BJ (cell line): ENCODE data around the gene ZNF438. TPM values are rescaled to one million over a fixed set of nuclear protein-coding genes. Genes with fewer than 3 reads are reported as not detected.
"Not testable (repeated sequence)": the region's sequence is repeated elsewhere in the genome, so short reads cannot be mapped to it uniquely, and the experiment has no call there.

Experiments used
- CTCF ChIA-PET: fragments of 350-600 bp; formaldehyde crosslinking; extraction: SDS; loops from one replicate; lab custom pipeline; 2021; ENCODE audit warnings: antibody characterized with exemption, inconsistent platforms; lab: Yijun Ruan, JAX
- POLR2A ChIA-PET: fragments of 300-600 bp; sonication (Branson Sonifier 250); formaldehyde crosslinking; extraction: SDS; loops from one replicate; lab custom pipeline; 2021; ENCODE audit warnings: antibody characterized with exemption; lab: Charles Lee
- DNase-seq: peaks from one replicate; pipeline ENCODE4 v3.0.0-alpha.2; 2011; ENCODE audit warnings: low read depth
- H3K27me3 ChIP-seq: 2 replicates; pipeline ENCODE4 v1.6.0; 2011; ENCODE audit warnings: low read length; ENCODE audit not compliant: control insufficient read depth, insufficient read depth
- H3K36me3 ChIP-seq: 2 replicates; pipeline ENCODE4 v1.5.1; 2011; ENCODE audit warnings: low read length; ENCODE audit not compliant: control insufficient read depth, insufficient read depth
- H3K4me3 ChIP-seq: 2 replicates; pipeline ENCODE4 v1.5.1; 2011; ENCODE audit warnings: low read depth, mild to moderate bottlenecking, control low read depth, low read length
- CTCF ChIP-seq: IDR thresholded peaks from 2 replicates; pipeline ENCODE4 v1.5.1; 2011; ENCODE audit warnings: low read depth, mild to moderate bottlenecking, control low read depth, inconsistent platforms, low read length, moderate library complexity; ENCODE audit not compliant: insufficient read depth
- polyA plus RNA-seq: library from polyadenylated mRNA; depleted of rRNA; stranded (reverse); fragments of >200 nt; gene quantifications from 2 replicates; pipeline ENCODE4 v1.2.3, GENCODE V29; 2011

The ZNF438 gene
- polyA plus RNA-seq, 1 experiment, result 3.7 TPM

DNA sequence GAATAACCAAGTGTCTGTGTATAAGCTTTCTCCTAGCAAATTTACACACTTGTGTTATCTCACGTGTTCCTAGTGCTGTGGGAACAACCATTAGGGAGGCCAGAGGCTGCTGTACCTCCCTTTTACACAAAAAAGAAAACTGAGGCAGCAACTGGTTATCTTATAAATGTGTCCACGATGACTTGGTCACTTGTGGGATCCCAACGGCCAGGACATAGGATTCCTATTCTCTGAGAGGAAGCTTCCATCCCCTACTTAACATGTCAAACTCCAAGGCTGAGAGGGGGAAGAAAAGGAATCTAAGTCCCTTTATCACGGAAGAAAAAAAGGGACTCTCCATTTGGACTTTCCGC, 484 bp downstream of the ZNF438 start:
- Histone ChIP-seq H3K4me3 (peak overlapping the region; percentile 52), H3K36me3 (no peaks in the 10 kb centered on the region), H3K27me3 (no peaks in the 10 kb centered on the region)
- DNase-seq, result no peak
- POLR2A ChIA-PET, result interaction anchor here (0.5 to 0.8 kb wide), 6 partner anchors 21 to 657 kb away, joined by 3 to 10 read pairs (median 4); no protein-coding TSS in a partner anchor
- no peak for TF ChIP-seq CTCF
- CTCF ChIA-PET, result interaction anchor here (0.9 to 2.1 kb wide), 7 partner anchors 14 to 777 kb away, joined by 3 to 9 read pairs (median 4); no protein-coding TSS in a partner anchor

DNA sequence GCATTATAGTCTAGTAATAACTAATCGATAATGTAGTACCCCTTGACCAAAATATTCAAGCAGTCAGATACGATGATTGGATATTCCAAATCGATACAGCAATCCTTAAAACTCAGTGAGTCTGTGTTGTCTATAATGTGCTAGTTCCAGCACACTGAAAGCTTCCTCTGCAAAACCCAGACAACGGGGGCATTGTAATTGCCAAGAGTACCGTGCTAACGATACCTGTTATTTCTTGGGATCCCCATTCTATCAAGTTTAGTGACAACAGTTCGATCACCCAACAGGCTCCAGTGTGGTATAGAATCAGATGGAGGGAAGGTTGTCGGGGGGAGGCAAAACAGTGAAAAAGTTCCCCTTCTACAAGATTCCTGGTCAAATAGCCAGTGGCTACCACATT, 865 bp downstream of the ZNF438 start:
- ChIA-PET POLR2A (interaction anchor here (0.6 kb wide), 1 partner anchor 657 kb away, joined by 5 read pairs; no protein-coding TSS in a partner anchor), CTCF (interaction anchor here (0.6 to 1.9 kb wide), 5 partner anchors 134 to 249 kb away, joined by 3 to 8 read pairs (median 4); no protein-coding TSS in a partner anchor)
- DNase-seq, result no peak
- Histone ChIP-seq H3K27me3 (no peaks in the 10 kb centered on the region), H3K36me3 (no peaks in the 10 kb centered on the region), H3K4me3 (peak overlapping the region; percentile 52)
- TF ChIP-seq CTCF, result no peak

GRCh38 chr10:31030260-31030659, 1.4 kb downstream of the ZNF438 start:
- POLR2A ChIA-PET, result interaction anchor here (0.6 kb wide), 1 partner anchor 658 kb away, joined by 5 read pairs; no protein-coding TSS in a partner anchor
- CTCF ChIA-PET, result interaction anchor here (0.6 to 1.9 kb wide), 4 partner anchors 215 to 248 kb away, joined by 3 to 8 read pairs (median 4); no protein-coding TSS in a partner anchor
- no peak for TF ChIP-seq CTCF
- Histone ChIP-seq H3K27me3 (no peaks in the 10 kb centered on the region), H3K4me3 (no peak overlapping the region), H3K36me3 (no peaks in the 10 kb centered on the region)
- DNase-seq, result no peak

DNA sequence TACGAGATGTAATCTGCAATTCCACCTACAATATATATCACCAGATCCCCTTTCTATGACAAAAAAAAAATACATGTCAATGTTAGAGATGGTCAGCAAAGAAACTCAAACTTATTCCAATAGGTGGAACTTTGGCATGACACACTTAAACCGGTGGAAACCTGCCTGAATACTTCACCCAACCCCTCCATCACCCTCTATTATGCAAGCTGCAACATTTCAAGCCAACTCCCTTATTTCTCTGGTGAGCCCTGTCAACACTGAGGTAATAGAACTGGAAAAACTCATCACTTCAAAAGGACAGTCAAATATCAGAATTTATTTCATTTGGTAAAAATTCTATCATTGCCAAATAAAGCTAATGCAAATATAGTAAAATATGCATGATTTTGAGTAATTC, 3.6 kb downstream of the ZNF438 start:
- no peak overlapping the region for H3K4me3 ChIP-seq
- H3K36me3 ChIP-seq, result no peaks in the 10 kb centered on the region
- CTCF ChIA-PET, result interaction anchor here (0.6 to 1.6 kb wide), 3 partner anchors 127 to 232 kb away, joined by 3 read pairs; no protein-coding TSS in a partner anchor
- POLR2A ChIA-PET, result no interaction called here
- no peak for DNase-seq
- H3K27me3 ChIP-seq, result no peaks in the 10 kb centered on the region
- TF ChIP-seq CTCF, result no peak

GRCh38 chr10:31026279-31026678, 5.4 kb downstream of the ZNF438 start:
- H3K27me3 ChIP-seq, H3K36me3 ChIP-seq, H3K4me3 ChIP-seq, POLR2A ChIA-PET, CTCF ChIA-PET, DNase-seq: not testable (repeated sequence)

GRCh38 chr10:31025142-31025541, 6.5 kb downstream of the ZNF438 start:
- no peak for DNase-seq
- no peak overlapping the region for H3K4me3 ChIP-seq
- ChIA-PET POLR2A (no interaction called here), CTCF (interaction anchor here (0.6 kb wide), 1 partner anchor 271 kb away, joined by 3 read pairs; no protein-coding TSS in a partner anchor)
- no peaks in the 10 kb centered on the region for H3K36me3 ChIP-seq
- no peaks in the 10 kb centered on the region for H3K27me3 ChIP-seq
- TF ChIP-seq CTCF, result no peak
